ENCODE results near the gene EHBP1L1. TPM values are rescaled to one million over a fixed set of nuclear protein-coding genes. Genes with fewer than 3 reads are reported as not detected.

EHBP1L1 gene
- total and polyA plus RNA-seq, 2 of the 13 experiments (the other 11 are each of a cell fraction or from before 2014, with no cell fraction given), result 8.3 to 10.6 TPM

GRCh38 chr11:65558930-65559509 is 16.8 kb upstream of the EHBP1L1 start (continued):
- no peak for TF ChIP-seq BRF2 (CRISPR knock-in tag; IDR thresholded peaks at IDR 0.05)
- TF ChIP-seq ZNF562 (CRISPR knock-in tag; IDR thresholded peaks at IDR 0.05; ENCODE audit: borderline replicate concordance), result no peak
- no peak for TF ChIP-seq GTF2F1 (IDR thresholded peaks at IDR 0.05; ENCODE audit: low read length)
- TF ChIP-seq SOX6 (IDR thresholded peaks at IDR 0.05), result no peak
- TF ChIP-seq SOX6 (CRISPR knock-in tag; IDR thresholded peaks at IDR 0.05), result no peak
- no peak for TF ChIP-seq TAF15 (IDR thresholded peaks at IDR 0.05; ENCODE audit: low read depth, low read length, poor library complexity, severe bottlenecking)
- no peak for TF ChIP-seq ZNF879 (CRISPR knock-in tag; IDR thresholded peaks at IDR 0.05)
- TF ChIP-seq ZNF775 (CRISPR knock-in tag; IDR thresholded peaks at IDR 0.05; ENCODE audit: borderline replicate concordance), result no peak
- no peak for TF ChIP-seq ZNF329 (CRISPR knock-in tag; IDR thresholded peaks at IDR 0.05; ENCODE audit: low read depth)
- TF ChIP-seq HCFC1 (IDR thresholded peaks at IDR 0.05; ENCODE audit: low read depth, low read length), result no peak
- TF ChIP-seq ZMYM3 (CRISPR knock-in tag; IDR thresholded peaks at IDR 0.05), result 0 out of 2 replicates have a peak, but pooled peaks have one; percentile 11
- no peak for TF ChIP-seq LRRFIP1 (CRISPR knock-in tag; conservative IDR thresholded peaks at IDR 0.05)
- peak; percentile 53 for TF ChIP-seq CTCF (CRISPR knock-in tag; IDR thresholded peaks at IDR 0.05)
- no peak for TF ChIP-seq POLR2AphosphoS2 (IDR thresholded peaks at IDR 0.05; ENCODE audit: low read depth, low read length)
- no peak for TF ChIP-seq SMYD3 (CRISPR knock-in tag; IDR thresholded peaks at IDR 0.05)
- TF ChIP-seq SKIL (CRISPR knock-in tag; IDR thresholded peaks at IDR 0.05; ENCODE audit: borderline replicate concordance), result no peak
- no peak for TF ChIP-seq PLRG1 (conservative IDR thresholded peaks at IDR 0.05)
- TF ChIP-seq PRMT3 (CRISPR knock-in tag; IDR thresholded peaks at IDR 0.05; ENCODE audit: borderline replicate concordance, low read depth), result no peak
- TF ChIP-seq RBM39 (IDR thresholded peaks at IDR 0.05; ENCODE audit: low read depth, low read length, poor library complexity, severe bottlenecking), result no peak
- TF ChIP-seq YEATS2 (CRISPR knock-in tag; IDR thresholded peaks at IDR 0.05; ENCODE audit: borderline replicate concordance), result no peak
- TF ChIP-seq ZNF160 (CRISPR knock-in tag; IDR thresholded peaks at IDR 0.05), result no peak
- no peak for TF ChIP-seq ZNF784 (CRISPR knock-in tag; IDR thresholded peaks at IDR 0.05; ENCODE audit: borderline replicate concordance)
- no peak for TF ChIP-seq ZNF670 (CRISPR knock-in tag; IDR thresholded peaks at IDR 0.05; ENCODE audit: borderline replicate concordance)

Measured in HepG2 (cell line).